Measurements from ENCODE around the gene LMNB1. TPM values are rescaled to one million over a fixed set of nuclear protein-coding genes. Genes with fewer than 3 reads are reported as not detected.

The LMNB1 gene
- total and polyA plus RNA-seq, 2 of the 13 experiments (the other 11 are each of a cell fraction or from before 2014, with no cell fraction given), result 12.5 to 159 TPM

DNA sequence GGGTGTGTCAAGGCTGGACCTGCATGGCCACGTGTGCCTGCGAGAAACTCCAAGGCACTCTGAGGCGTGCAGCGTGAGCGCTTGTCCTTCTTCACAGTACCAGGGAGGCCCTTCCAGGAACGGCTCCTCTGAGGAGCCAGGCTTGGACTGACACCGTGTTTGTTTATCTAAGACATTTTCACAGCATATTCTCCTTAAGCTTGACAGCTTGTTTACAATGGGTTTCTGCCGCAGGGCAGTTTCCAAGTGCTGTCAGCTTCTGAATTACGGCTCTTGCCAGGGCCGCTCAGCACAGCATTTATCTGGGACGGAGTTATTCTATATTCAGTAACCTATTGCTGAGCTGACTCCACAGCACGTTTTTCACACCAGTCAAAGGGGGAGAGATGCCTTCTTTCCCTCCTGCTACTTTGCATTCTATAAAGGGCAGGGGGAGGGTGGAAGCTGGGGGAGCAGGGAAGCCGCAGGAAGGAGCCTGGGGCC is 98.4 kb downstream of the LMNB1 start (continued):
- TF ChIP-seq, protein P1, sequence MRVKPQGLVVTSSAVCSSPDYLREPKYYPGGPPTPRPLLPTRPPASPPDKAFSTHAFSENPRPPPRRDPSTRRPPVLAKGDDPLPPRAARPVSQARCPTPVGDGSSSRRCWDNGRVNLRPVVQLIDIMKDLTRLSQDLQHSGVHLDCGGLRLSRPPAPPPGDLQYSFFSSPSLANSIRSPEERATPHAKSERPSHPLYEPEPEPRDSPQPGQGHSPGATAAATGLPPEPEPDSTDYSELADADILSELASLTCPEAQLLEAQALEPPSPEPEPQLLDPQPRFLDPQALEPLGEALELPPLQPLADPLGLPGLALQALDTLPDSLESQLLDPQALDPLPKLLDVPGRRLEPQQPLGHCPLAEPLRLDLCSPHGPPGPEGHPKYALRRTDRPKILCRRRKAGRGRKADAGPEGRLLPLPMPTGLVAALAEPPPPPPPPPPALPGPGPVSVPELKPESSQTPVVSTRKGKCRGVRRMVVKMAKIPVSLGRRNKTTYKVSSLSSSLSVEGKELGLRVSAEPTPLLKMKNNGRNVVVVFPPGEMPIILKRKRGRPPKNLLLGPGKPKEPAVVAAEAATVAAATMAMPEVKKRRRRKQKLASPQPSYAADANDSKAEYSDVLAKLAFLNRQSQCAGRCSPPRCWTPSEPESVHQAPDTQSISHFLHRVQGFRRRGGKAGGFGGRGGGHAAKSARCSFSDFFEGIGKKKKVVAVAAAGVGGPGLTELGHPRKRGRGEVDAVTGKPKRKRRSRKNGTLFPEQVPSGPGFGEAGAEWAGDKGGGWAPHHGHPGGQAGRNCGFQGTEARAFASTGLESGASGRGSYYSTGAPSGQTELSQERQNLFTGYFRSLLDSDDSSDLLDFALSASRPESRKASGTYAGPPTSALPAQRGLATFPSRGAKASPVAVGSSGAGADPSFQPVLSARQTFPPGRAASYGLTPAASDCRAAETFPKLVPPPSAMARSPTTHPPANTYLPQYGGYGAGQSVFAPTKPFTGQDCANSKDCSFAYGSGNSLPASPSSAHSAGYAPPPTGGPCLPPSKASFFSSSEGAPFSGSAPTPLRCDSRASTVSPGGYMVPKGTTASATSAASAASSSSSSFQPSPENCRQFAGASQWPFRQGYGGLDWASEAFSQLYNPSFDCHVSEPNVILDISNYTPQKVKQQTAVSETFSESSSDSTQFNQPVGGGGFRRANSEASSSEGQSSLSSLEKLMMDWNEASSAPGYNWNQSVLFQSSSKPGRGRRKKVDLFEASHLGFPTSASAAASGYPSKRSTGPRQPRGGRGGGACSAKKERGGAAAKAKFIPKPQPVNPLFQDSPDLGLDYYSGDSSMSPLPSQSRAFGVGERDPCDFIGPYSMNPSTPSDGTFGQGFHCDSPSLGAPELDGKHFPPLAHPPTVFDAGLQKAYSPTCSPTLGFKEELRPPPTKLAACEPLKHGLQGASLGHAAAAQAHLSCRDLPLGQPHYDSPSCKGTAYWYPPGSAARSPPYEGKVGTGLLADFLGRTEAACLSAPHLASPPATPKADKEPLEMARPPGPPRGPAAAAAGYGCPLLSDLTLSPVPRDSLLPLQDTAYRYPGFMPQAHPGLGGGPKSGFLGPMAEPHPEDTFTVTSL (CRISPR knock-in tag; IDR thresholded peaks at IDR 0.05; ENCODE audit: borderline replicate concordance), result no peak

DNA sequence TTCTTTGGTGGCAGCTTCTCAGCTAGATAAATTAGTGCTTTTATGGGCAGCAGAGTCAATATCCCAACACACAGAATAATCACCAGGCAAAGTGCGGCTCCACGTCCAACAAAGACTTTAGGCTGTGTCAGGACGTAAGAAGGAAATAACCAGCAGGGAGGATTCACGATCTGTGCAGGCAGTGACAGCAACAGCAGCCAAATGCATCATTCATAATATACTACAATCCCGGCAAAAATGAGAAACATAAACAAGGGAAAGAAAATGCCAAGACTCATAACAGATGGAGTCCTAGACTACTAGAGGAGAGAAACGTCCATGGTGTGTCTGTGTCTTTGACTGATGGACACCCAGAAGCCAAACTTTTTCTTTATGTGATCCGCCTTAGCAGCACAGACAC is 100.7 kb downstream of the LMNB1 start:
- no peak overlapping the region for H3K4me2 ChIP-seq (ENCODE audit: low read depth, low read length)
- no peak for FAIRE-seq
- in situ Hi-C loops (cut with HindIII; ENCODE audit: extremely low pct_ligation_motif_present, low pct_unique_long_range_greater_than_20kb), result no loop called here
- TF ChIP-seq, protein P2, sequence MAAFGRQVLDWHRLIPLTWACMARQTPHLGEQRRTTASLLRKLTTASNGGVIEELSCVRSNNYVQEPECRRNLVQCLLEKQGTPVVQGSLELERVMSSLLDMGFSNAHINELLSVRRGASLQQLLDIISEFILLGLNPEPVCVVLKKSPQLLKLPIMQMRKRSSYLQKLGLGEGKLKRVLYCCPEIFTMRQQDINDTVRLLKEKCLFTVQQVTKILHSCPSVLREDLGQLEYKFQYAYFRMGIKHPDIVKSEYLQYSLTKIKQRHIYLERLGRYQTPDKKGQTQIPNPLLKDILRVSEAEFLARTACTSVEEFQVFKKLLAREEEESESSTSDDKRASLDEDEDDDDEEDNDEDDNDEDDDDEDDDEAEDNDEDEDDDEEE (CRISPR knock-in tag; IDR thresholded peaks at IDR 0.05), result no peak
- TF ChIP-seq SMAD3 (CRISPR knock-in tag; IDR thresholded peaks at IDR 0.05), result no peak
- TF ChIP-seq, protein P3, sequence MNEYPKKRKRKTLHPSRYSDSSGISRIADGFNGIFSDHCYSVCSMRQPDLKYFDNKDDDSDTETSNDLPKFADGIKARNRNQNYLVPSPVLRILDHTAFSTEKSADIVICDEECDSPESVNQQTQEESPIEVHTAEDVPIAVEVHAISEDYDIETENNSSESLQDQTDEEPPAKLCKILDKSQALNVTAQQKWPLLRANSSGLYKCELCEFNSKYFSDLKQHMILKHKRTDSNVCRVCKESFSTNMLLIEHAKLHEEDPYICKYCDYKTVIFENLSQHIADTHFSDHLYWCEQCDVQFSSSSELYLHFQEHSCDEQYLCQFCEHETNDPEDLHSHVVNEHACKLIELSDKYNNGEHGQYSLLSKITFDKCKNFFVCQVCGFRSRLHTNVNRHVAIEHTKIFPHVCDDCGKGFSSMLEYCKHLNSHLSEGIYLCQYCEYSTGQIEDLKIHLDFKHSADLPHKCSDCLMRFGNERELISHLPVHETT (CRISPR knock-in tag; conservative IDR thresholded peaks at IDR 0.05), result no peak
- TF ChIP-seq TARDBP (CRISPR knock-in tag; IDR thresholded peaks at IDR 0.05), result no peak
- no peak for TF ChIP-seq PHF5A (CRISPR knock-in tag; IDR thresholded peaks at IDR 0.05; ENCODE audit: low read depth, unreplicated experiment)
- no peak for TF ChIP-seq IRF2 (CRISPR knock-in tag; IDR thresholded peaks at IDR 0.05)
- no peak for TF ChIP-seq ARID4A (CRISPR knock-in tag; IDR thresholded peaks at IDR 0.05; ENCODE audit: borderline replicate concordance)
- TF ChIP-seq ZNF768 (CRISPR knock-in tag; IDR thresholded peaks at IDR 0.05), result no peak
- TF ChIP-seq FOXA1 (IDR thresholded peaks at IDR 0.05), result no peak
- no peak for TF ChIP-seq FOXA1 (CRISPR knock-in tag; IDR thresholded peaks at IDR 0.05)
- no peak for TF ChIP-seq KLF9 (CRISPR knock-in tag; IDR thresholded peaks at IDR 0.05; ENCODE audit: low read depth)

More for the DNA sequence above, 100.7 kb downstream of the LMNB1 start:
- Histone ChIP-seq H3K4me3 (replicated peaks in 1 of 3; ENCODE audit: insufficient read depth in 1 of 3, low read depth in 2 of 3, low read length in 3 of 3) (no peak overlapping the region), H3K36me3 (replicated peaks in 1 of 2; ENCODE audit: control insufficient read depth in 1 of 2, insufficient read depth in 2 of 2, low read length in 2 of 2) (0 out of 5 replicates have a peak, but pooled peaks cover 0 to 4% of the 10 kb centered on the region in 2 experiments), H3K9ac (ENCODE audit: insufficient read depth, low read depth, low read length) (no peak overlapping the region), H3K27ac (ENCODE audit: extremely low read length, insufficient read depth, low read length) (no peak overlapping the region), H4K20me1 (ENCODE audit: insufficient read depth, low read length) (no peaks in the 10 kb centered on the region), H3K9me3 (ENCODE audit: low read length) (no peaks in the 10 kb centered on the region), H3K27me3 (ENCODE audit: control insufficient read depth in 1 of 2, insufficient read depth in 2 of 2, low read length in 2 of 2) (no peaks in the 10 kb centered on the region), H3K79me2 (ENCODE audit: insufficient read depth, low read length) (no peaks in the 10 kb centered on the region), H3K4me1 (ENCODE audit: insufficient read depth, low read length) (no peaks in the 10 kb centered on the region), H2AFZ (ENCODE audit: low read length) (no peak overlapping the region)
- intact Hi-C loops (cut with micrococcal nuclease; ENCODE audit: unreplicated experiment), result no loop called here
- ChIA-PET POLR2A (no interaction called here), CTCF (ENCODE audit: low intra/inter-chr PET ratio, low total read pairs) (no interaction called here)
- 95% methylated on average over 7 of the region's 7 CpGs for WGBS (ENCODE audit: low lambda C conversion rate)
- no peak for ATAC-seq
- no TSS peak for BruUV-seq (replicated peaks)
- no peak for DNase-seq (ENCODE audit: low spot score)
